GM21576 (cell line): Measurements from ENCODE around the gene RTP3.

Experiments used
- ATAC-seq: cut with Tn5 transposase; IDR thresholded peaks from one replicate; pipeline ENCODE4 v1.9.1; 2021; ENCODE audit warnings: mild to moderate bottlenecking, moderate library complexity; ENCODE audit not compliant: unreplicated experiment

The RTP3 gene

GRCh38 chr3:46468753-46469600 lies 28.8 kb upstream of the RTP3 start:
- no peak for ATAC-seq

DNA sequence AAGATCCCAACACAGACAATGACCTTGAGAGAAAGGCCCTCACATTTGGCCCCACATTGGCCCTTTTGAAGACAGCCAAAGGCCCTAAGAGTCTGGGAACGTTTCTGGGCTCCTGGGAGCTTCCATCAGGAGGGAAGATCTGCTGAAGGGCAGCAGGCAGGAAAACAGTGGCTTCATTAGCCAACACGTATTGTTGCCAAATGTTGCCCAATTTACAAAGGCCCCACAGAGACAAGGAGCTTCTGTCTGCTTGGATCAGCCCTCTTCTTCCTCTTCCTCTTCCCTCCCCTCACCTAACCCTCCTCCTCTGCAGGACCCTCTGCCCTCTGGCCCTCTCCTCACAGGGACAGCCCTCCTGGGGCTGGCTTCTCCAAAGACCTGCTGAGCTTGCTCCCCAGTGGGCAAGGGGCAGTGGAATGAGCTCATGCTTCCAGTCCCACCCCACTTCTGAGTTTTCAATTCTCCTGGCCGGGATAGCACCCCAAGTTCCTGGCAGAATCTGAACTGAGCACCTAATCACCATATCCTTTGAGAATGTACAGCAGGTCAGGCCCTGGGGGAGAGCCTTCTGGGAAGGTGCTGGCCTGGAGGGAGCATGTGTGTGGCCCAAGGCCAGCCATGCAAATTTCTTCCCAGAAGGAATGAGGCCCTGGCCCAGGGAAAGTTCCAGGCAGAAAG lies 28.0 kb upstream of the RTP3 start:
- ATAC-seq = no peak

DNA sequence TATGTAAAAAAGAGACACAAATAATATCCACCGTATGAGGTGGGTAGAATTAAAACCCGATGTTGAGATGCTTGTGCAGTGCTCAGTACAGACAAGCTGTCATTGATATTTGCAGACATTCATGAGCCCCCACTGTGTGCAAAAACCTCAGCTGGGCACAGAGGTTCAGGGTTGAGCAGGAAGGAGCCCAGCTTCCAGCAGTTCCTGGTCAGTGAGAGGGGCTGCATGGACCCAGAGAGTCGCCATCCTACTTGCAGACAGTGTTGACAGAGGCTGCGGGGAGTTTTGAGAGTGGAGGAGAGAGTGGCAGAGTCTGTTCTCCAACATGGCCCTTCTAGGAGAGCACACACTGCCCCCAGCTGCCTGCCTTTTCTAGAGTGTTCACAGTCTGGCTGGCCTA lies 26.9 kb upstream of the RTP3 start:
- ATAC-seq = no peak

DNA sequence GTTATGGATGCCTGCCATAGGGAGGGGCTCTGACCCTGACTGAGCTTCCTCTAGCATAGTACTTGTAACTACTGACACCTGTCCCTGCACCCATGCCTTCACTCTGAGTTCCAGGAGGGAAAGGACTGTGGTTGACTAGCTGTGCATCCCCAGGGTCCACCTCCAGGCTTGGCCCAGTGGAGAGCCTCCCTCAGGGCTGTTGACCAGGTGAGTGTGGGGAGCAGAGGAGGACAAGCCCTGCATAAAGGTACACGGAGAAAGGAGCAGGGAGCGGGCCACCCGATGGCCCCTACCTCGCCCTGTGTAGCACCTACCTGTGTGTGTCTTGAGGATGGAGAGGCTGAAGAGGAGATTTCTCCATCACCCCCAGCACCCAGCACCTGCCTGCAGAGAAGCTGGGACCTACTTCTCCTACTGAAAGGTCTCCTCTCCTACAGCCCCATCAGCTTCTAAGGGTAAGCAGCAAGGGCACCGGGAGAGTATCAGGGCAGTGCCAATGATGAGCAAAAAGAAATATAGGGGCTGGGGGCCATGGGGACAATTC lies 26.3 kb upstream of the RTP3 start:
- no peak for ATAC-seq

- no peak for ATAC-seq
Measured at GRCh38 chr3:46472736-46473135, 25.0 kb upstream of the RTP3 start.

- ATAC-seq = no peak
Measured at GRCh38 chr3:46477145-46477544, 20.6 kb upstream of the RTP3 start.

DNA sequence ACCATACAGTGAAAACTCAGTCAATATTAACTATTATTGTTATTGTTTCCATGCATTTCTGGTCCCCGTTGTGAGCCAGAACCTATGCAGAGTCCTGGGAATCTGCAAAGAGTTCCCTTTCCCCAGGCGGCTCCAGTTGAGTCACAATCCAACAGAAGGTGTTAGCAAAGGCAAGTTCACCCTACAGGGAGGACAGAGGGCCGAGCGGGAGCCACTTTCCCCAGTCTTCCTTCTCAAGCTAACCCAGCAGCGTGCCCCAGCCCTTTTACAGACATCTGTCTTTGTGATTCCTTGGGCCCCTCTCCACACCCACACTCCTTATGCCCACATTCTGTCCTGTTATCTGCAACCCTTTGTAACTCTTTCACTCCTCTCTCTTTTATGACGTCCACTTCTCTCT lies 20.0 kb upstream of the RTP3 start:
- no peak for ATAC-seq

- no peak for ATAC-seq
Measured at GRCh38 chr3:46478341-46478740, 19.4 kb upstream of the RTP3 start.

GRCh38 chr3:46479021-46479420 lies 18.8 kb upstream of the RTP3 start:
- no peak for ATAC-seq

- ATAC-seq = no peak
Measured at GRCh38 chr3:46479696-46480095, 18.1 kb upstream of the RTP3 start.

DNA sequence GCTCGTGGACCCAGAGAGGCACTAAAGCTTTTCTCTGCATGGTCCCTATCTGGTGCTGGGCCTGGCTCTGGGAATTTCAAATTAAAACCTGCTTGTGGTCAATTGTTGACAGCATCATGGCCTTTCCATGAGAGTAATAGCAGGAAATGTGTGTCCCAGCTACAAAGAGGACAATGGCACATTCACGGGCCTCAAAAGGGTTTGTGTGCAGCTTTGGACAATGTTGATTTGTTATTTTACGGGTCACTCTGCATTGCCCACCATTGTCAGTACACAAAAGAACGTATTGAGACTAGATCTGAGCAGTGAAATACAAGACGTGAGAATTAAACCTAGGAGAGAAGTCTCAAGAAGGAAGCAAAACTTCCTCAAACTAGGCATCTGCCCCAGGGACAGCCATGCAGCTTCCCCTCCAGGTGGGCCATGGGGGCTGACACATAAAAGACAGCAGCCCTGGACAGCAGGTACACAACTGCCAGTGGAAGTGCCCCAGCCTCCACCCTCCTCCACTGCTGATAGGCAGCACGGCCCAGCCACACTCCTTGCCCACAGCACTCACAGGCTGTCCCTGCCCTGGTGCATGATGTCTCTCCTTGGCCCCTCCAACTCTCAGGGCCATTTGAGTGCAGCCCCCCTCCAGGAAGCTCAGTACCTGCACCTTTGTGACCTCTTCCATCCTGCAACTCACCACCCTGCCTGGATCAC lies 17.1 kb upstream of the RTP3 start:
- ATAC-seq = no peak

- no peak for ATAC-seq
Measured at GRCh38 chr3:46481636-46482035, 16.1 kb upstream of the RTP3 start.

- ATAC-seq = no peak
Measured at GRCh38 chr3:46482632-46483350, 15.0 kb upstream of the RTP3 start.

GRCh38 chr3:46483825-46484224 lies 14.0 kb upstream of the RTP3 start:
- no peak for ATAC-seq

DNA sequence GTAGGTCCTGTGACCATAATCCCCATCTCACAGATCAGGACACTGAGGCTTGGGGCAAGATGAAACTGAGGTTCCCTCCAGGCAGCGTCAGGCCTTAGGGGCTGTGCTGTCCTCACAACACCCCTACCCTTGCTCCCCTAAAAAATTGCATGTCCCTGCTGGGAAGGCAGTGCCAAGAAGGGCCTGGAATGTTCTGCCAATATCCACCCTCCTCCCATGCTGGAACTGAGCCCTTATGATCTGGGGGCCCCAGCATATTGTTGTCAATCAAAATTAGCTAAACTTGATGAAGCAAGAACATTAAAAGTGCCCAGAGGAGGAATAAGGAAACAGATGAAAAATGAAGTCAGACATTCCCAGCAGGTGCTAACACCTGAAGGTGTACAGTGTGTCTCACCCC lies 13.4 kb upstream of the RTP3 start:
- ATAC-seq = no peak

- no peak for ATAC-seq
Measured at GRCh38 chr3:46484911-46485778, 12.6 kb upstream of the RTP3 start.

GRCh38 chr3:46485779-46486175 lies 12.0 kb upstream of the RTP3 start:
- ATAC-seq = no peak

- peak; percentile 91 for ATAC-seq
Measured at GRCh38 chr3:46488735-46489361, 8.9 kb upstream of the RTP3 start.

GRCh38 chr3:46489381-46489780 lies 8.4 kb upstream of the RTP3 start:
- ATAC-seq = no peak

DNA sequence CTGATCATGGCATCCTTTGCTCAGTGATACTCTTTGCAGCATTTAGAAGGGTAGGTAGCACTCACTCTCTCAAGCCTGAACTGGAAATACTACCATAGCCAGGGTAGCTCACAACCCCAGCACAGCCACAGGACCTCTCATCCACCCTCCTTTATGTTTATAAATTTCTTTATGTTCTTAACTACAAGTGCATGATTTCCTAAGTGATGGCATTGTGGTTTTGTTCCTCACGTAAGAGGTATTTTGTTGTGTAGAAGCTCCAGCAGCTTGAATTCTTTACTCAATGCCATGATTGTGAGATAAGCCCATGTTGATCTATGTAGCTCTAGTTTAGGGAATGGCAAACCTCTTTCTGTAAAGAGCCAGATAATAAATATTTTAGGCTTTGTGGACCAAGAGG lies 7.9 kb upstream of the RTP3 start:
- no peak for ATAC-seq
